Upper lobe of left lung (tissue), 6 donors: ENCODE measurements around the gene ARHGEF19. TPM values are rescaled to one million over a fixed set of nuclear protein-coding genes. Genes with fewer than 3 reads are reported as not detected.

Source experiments
- ATAC-seq, 2 donors: fragments of 200-7000 bp; cut with Tn5 transposase; one replicate each; pipeline ENCODE4 v1.9.1; 2022; ENCODE audit warnings: mild to moderate bottlenecking in 2 of 2, moderate library complexity in 2 of 2; ENCODE audit not compliant: low FRiP score in 2 of 2
- DNase-seq, 2 donors: peaks; one replicate each; pipeline ENCODE4 v3.0.0-alpha.2; 2019 to 2020
- H3K27ac ChIP-seq, 4 donors: fragments of 200-600 bp; sonication (generic); one replicate each; pipeline ENCODE4 v1.5.1; 2016 to 2019
- H3K27me3 ChIP-seq, 4 donors: fragments of 200-600 bp; sonication (generic); one replicate each; pipeline ENCODE4 v1.5.1; 2017 to 2019
- H3K36me3 ChIP-seq, 4 donors: fragments of 200-600 bp; sonication (generic); one replicate each; pipeline ENCODE4 v1.5.1; 2016 to 2019
- H3K4me1 ChIP-seq, 4 donors: fragments of 200-600 bp; sonication (generic); one replicate each; pipeline ENCODE4 v1.5.1; 2018 to 2019
- H3K4me3 ChIP-seq, 4 donors: fragments of 200-600 bp; sonication (generic); one replicate each; pipeline ENCODE4 v1.5.1; 2017 to 2019; ENCODE audit warnings: mild to moderate bottlenecking in 2 of 4, moderate library complexity in 1 of 4
- H3K9me3 ChIP-seq, 4 donors: fragments of 200-600 bp; sonication (generic); one replicate each; pipeline ENCODE4 v1.5.1; 2018 to 2019
- CTCF ChIP-seq, 6 experiments: fragments of 450-650 bp in 4 of 6; fragments of 200-600 bp in 2 of 6; sonication (generic) in 2 of 6; IDR thresholded peaks; one replicate each; pipeline ENCODE4 v1.5.1; 2016 to 2019; ENCODE audit warnings: antibody characterized with exemption in 6 of 6
- EP300 ChIP-seq, 4 donors: sonication (generic); formaldehyde crosslinking; IDR thresholded peaks; one replicate each; pipeline ENCODE4 v1.5.1; 2017; ENCODE audit warnings: antibody characterized with exemption in 4 of 4, control low read depth in 2 of 4
- POLR2A ChIP-seq, 4 donors: fragments of 450-650 bp; IDR thresholded peaks; one replicate each; pipeline ENCODE4 v1.5.1; 2016 to 2017; ENCODE audit warnings: antibody characterized with exemption in 4 of 4, mild to moderate bottlenecking in 2 of 4
- POLR2AphosphoS5 ChIP-seq, 2 donors: sonication (generic); formaldehyde crosslinking; IDR thresholded peaks; one replicate each; pipeline ENCODE4 v1.5.1; 2017; ENCODE audit warnings: antibody characterized with exemption in 2 of 2
- WGBS, 2 donors: methylation state at CpG; one replicate each; pipeline ENCODE4 v1.1.5; 2017 to 2018; 5-methylcytosine and 5-hydroxymethylcytosine counted together
- total RNA-seq, 6 donors: library from RNA; depleted of rRNA in 4 of 6; stranded (reverse); fragments of >200 nt in 4 of 6; gene quantifications; one replicate each; pipeline versions ENCODE4 v1.1.0 to v1.2.1, GENCODE V29; 2016 to 2021
- donor health status: DM: no; HTN: no; CAD: no; lungs with moderate emphysema.
- donor health status: DM: no; HTN: yes; CAD: no; lungs with severe emphysema.

The ARHGEF19 gene
- total RNA-seq, 6 donors from 2014 or later, result 3.5 to 70.2 (median 12.6) TPM

DNA sequence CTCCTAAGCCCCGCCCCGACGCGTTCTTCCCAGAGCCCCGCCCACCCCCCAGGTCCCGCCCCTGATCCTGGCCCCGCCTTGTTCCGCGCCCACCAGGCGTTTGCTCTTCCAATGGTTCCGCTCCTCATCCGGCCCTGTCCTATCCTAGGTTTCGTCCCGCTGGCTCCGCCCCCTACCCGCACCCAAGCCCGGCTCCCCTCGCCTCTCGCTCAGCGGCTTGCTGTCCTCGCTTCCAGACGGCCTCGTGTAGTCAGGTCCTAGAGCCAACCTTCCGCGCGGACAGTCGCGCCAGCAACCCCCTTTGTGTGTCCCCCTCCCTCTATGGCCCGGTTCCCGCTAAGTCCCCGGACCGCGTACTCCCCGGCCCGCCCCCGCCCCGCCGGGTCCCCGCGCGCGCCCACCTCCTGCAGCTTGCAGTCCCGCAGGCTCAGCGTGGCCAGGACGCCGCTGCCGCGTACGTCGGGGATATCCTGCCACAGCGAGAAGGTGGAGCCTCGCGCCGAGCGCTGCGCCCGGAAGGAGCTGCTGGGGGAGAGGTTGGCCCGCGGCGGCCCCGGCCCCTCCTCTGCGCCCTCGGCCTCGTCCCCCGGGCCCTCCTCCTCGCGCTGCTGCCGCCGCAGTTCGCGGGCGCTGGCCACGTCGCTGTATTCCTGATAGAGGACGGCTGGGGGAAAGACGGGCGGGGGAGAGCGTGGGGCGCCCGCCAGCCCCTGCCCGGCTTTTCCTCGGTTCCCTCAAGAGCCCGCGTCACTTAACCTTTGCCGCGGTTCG lies 5.7 kb downstream of the ARHGEF19 start:
- no peaks in the 10 kb centered on the region for H3K36me3 ChIP-seq
- H3K4me3 ChIP-seq, result peak overlapping the region; percentile 2 to 72 (median 60)
- ATAC-seq, result peak; percentile 96 to 97
- TF ChIP-seq CTCF (IDR thresholded peaks at IDR 0.05), result peak in 1 of 6 experiments; percentile 13
- TF ChIP-seq POLR2A (IDR thresholded peaks at IDR 0.05), result peak in 1 of 4 donors; percentile 77
- TF ChIP-seq EP300 (IDR thresholded peaks at IDR 0.05), result no peak
- TF ChIP-seq POLR2AphosphoS5 (IDR thresholded peaks at IDR 0.05), result peak; percentile 41 to 83
- H3K27ac ChIP-seq, result peak overlapping the region; percentile 89 to 92 (median 91)
- WGBS, 2 donors, result 0 to 1% methylated on average over 25 to 63 of the region's 87 CpGs
- no peaks in the 10 kb centered on the region for H3K27me3 ChIP-seq
- H3K4me1 ChIP-seq, result peaks cover 8 to 28% (median 18%) of the 10 kb centered on the region in 4 donors
- H3K9me3 ChIP-seq, result no peaks in the 10 kb centered on the region
- peak; percentile 98 for DNase-seq

GRCh38 chr1:16205891-16206546 lies 6.4 kb downstream of the ARHGEF19 start:
- DNase-seq (peak in 1 of 2 donors; percentile 84), ATAC-seq (peak in 1 of 2 donors; percentile 16)
- peaks cover 0 to 4% (median under 1%) of the 10 kb centered on the region in 4 donors for H3K36me3 ChIP-seq
- TF ChIP-seq CTCF (IDR thresholded peaks at IDR 0.05) (peak in 1 of 6 experiments; percentile 10), POLR2A (IDR thresholded peaks at IDR 0.05) (peak in 1 of 4 donors; percentile 56), EP300 (IDR thresholded peaks at IDR 0.05) (no peak)
- peak overlapping the region; percentile 89 to 92 (median 91) for H3K27ac ChIP-seq
- WGBS, 2 donors, result 32 to 93% methylated on average over 3 to 38 of the region's 38 CpGs
- H3K4me1 ChIP-seq, result peaks cover 8 to 28% (median 18%) of the 10 kb centered on the region in 4 donors
- H3K27me3 ChIP-seq, result no peaks in the 10 kb centered on the region
- H3K4me3 ChIP-seq, result peak overlapping the region in 3 of 4 donors; percentile 57 to 72 (median 62)
- no peaks in the 10 kb centered on the region for H3K9me3 ChIP-seq

DNA sequence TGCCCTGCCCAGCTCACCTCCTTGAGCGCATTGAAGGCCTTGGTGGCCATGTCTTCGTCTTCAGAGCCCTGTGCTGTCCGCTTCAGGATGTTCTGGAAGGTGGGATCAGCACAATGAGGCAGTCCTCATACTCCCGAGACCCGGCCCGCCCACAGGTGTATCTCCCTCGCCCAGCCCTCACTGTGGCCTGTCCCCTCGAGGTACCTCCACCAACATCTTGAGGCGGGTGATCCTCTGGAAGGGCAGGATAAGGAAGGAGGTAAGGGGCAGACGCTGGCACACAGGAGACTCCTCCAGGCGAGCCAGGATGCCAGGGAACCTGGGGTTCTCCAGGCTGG lies 7.1 kb downstream of the ARHGEF19 start:
- Histone ChIP-seq H3K9me3 (no peaks in the 10 kb centered on the region), H3K27ac (peak overlapping the region in 1 of 4 donors; percentile 92), H3K4me3 (no peak overlapping the region), H3K36me3 (peaks cover 0 to 6% (median 2%) of the 10 kb centered on the region in 4 donors), H3K4me1 (peaks cover 8 to 28% (median 18%) of the 10 kb centered on the region in 4 donors), H3K27me3 (no peaks in the 10 kb centered on the region)
- peak in 1 of 2 donors; percentile 52 for DNase-seq
- 96 to 100% methylated on average over 1 to 11 of the region's 11 CpGs for WGBS, 2 donors
- TF ChIP-seq CTCF (IDR thresholded peaks at IDR 0.05), result peak in 1 of 6 experiments; percentile 0
- no peak for TF ChIP-seq POLR2AphosphoS5 (IDR thresholded peaks at IDR 0.05)
- no peak for ATAC-seq

GRCh38 chr1:16204634-16205333 lies 7.7 kb downstream of the ARHGEF19 start:
- WGBS, 2 donors, result 81 to 100% methylated on average over 6 to 12 of the region's 12 CpGs
- DNase-seq (no peak), ATAC-seq (no peak)

More at GRCh38 chr1:16204634-16205333, 7.7 kb downstream of the ARHGEF19 start:
- Histone ChIP-seq H3K4me3 (no peak overlapping the region), H3K27me3 (no peaks in the 10 kb centered on the region), H3K36me3 (peaks cover 0 to 6% (median 2%) of the 10 kb centered on the region in 4 donors), H3K9me3 (no peaks in the 10 kb centered on the region), H3K4me1 (peaks cover 8 to 28% (median 17%) of the 10 kb centered on the region in 4 donors), H3K27ac (no peak overlapping the region)
- TF ChIP-seq POLR2A (IDR thresholded peaks at IDR 0.05), result no peak
- TF ChIP-seq EP300 (IDR thresholded peaks at IDR 0.05), result no peak
- TF ChIP-seq CTCF (IDR thresholded peaks at IDR 0.05), result peak in 2 of 6 experiments; percentile 23 to 26
